Colonic mucosa (tissue), 4 donors: ENCODE measurements around the gene NOX3. TPM values are rescaled to one million over a fixed set of nuclear protein-coding genes. Genes with fewer than 3 reads are reported as not detected.
"Not testable (repeated sequence)": the region's sequence is repeated elsewhere in the genome, so short reads cannot be mapped to it uniquely, and the experiment has no call there.

Experiments used
- DNase-seq: peaks from one replicate; pipeline ENCODE4 v3.0.0-alpha.2; 2020
- H3K27ac ChIP-seq: fragments of 200-600 bp; one replicate; pipeline ENCODE4 v1.8.0; 2021
- H3K27me3 ChIP-seq: fragments of 200-600 bp; one replicate; pipeline ENCODE4 v1.8.0; 2021
- H3K36me3 ChIP-seq: fragments of 200-600 bp; one replicate; pipeline ENCODE4 v1.8.0; 2021
- H3K4me1 ChIP-seq: fragments of 200-600 bp; one replicate; pipeline ENCODE4 v1.8.0; 2021; ENCODE audit warnings: mild to moderate bottlenecking
- H3K4me3 ChIP-seq: fragments of 200-600 bp; one replicate; pipeline ENCODE4 v1.8.0; 2021
- H3K9ac ChIP-seq, 2 donors: one replicate each; pipeline ENCODE4 v1.7.0; 2013; ENCODE audit warnings: control low read depth in 2 of 2, low read depth in 2 of 2, low read length in 2 of 2
- H3K9me3 ChIP-seq: fragments of 200-600 bp; one replicate; pipeline ENCODE4 v1.8.0; 2021
- intact Hi-C: fragments of 100-400 bp; cut with DNase I; formaldehyde crosslinking; loops from one replicate; pipeline ENCODE4 v1.14.1; 2022
- total RNA-seq, 2 donors: library from RNA; stranded (reverse); fragmentation: NEBNext Ultra II Directional in 1 of 2; extraction: Animal tissue kit (Norgen Biotek cat#: 25700) in 1 of 2; gene quantifications; one replicate each; pipeline ENCODE4 v1.2.1, GENCODE V29; 2021
- TF ChIP-seq, protein P1 (sequence below): fragments of 200-600 bp; IDR thresholded peaks from one replicate; pipeline ENCODE4 v1.8.0; 2022; ENCODE audit warnings: antibody characterized with exemption, mild to moderate bottlenecking
- donor health status: healthy.
- donor health status: DM: no; HTN: no; CAD: no.
- donor health status: DM: no; HTN: no; CAD: no.

NOX3 gene
- total RNA-seq, 2 donors from 2014 or later = not detected

DNA sequence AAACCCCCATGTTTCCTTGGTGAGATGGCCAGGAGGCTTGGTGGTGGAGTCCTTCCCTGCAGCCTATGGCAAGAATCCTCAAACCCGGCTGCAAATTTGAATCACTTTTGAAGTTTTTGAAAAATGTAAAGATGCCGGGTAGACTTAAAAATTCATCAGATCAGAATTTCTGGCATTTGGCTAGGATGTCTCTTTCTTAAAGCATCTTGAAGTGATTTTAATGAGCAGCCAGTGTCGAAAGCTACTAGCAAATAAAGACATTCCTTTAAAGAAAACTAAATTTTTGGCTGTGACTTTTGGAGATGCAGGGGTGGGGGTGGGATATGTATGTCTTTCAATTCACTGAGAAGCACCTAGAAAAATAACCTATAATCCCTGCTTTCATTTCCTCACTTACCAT lies 25.6 kb upstream of the NOX3 start:
- Histone ChIP-seq H3K9me3 (no peaks in the 10 kb centered on the region), H3K9ac (no peak overlapping the region), H3K36me3 (no peaks in the 10 kb centered on the region), H3K27me3 (no peaks in the 10 kb centered on the region), H3K4me3 (no peak overlapping the region), H3K4me1 (no peaks in the 10 kb centered on the region), H3K27ac (no peak overlapping the region)
- DNase-seq = no peak
- intact Hi-C loops = no loop called here
- TF ChIP-seq, protein P1, sequence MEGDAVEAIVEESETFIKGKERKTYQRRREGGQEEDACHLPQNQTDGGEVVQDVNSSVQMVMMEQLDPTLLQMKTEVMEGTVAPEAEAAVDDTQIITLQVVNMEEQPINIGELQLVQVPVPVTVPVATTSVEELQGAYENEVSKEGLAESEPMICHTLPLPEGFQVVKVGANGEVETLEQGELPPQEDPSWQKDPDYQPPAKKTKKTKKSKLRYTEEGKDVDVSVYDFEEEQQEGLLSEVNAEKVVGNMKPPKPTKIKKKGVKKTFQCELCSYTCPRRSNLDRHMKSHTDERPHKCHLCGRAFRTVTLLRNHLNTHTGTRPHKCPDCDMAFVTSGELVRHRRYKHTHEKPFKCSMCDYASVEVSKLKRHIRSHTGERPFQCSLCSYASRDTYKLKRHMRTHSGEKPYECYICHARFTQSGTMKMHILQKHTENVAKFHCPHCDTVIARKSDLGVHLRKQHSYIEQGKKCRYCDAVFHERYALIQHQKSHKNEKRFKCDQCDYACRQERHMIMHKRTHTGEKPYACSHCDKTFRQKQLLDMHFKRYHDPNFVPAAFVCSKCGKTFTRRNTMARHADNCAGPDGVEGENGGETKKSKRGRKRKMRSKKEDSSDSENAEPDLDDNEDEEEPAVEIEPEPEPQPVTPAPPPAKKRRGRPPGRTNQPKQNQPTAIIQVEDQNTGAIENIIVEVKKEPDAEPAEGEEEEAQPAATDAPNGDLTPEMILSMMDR = no peak

DNA sequence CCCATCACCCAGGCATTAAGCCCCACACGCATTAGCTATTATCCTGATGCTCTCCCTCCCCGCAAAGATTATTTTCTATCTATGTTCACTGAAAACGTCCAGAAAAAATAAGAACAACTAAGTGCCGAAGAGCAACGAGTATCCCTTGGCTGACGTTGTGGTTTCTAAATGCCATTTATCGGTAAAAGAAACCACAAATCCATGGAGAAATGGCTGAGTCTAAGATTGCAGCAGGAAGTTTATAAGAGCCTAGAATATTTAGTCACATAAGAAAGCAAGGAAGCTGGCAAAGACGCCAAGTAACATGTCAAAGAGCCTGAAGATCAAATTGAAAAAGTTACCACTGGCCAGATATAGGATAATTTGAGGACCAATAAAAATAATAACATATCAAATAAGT lies 18.1 kb upstream of the NOX3 start:
- H3K9me3 ChIP-seq = no peaks in the 10 kb centered on the region
- no peak overlapping the region for H3K27ac ChIP-seq
- intact Hi-C loops = no loop called here
- no peak for DNase-seq
- H3K36me3 ChIP-seq = no peaks in the 10 kb centered on the region
- TF ChIP-seq, protein P1 = no peak
- no peaks in the 10 kb centered on the region for H3K4me1 ChIP-seq
- H3K9ac ChIP-seq = no peak overlapping the region
- H3K27me3 ChIP-seq = no peaks in the 10 kb centered on the region
- no peak overlapping the region for H3K4me3 ChIP-seq

DNA sequence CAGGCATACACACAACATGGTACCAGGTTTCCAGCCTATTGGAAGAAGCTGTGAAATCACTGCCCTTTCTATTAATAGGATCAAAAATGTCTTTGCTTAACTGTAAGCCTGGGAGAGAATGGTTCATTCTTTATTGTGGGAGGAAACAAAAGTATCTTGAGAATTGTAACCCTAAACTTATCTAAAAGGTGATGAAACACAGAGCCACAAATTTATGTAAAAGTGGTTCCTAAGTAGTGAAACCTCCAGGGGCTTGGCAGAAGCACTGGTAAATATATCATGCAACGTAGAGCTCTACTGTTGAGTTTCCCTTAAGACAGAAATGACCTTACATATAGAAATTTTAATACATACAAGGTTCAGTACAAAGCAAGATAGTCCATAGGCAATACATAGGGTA lies 17.2 kb upstream of the NOX3 start:
- H3K27ac ChIP-seq = no peak overlapping the region
- no peaks in the 10 kb centered on the region for H3K36me3 ChIP-seq
- no peak overlapping the region for H3K9ac ChIP-seq
- no peak overlapping the region for H3K4me3 ChIP-seq
- H3K4me1 ChIP-seq = no peaks in the 10 kb centered on the region
- H3K27me3 ChIP-seq = no peaks in the 10 kb centered on the region
- no peak for DNase-seq
- TF ChIP-seq, protein P1 = no peak
- H3K9me3 ChIP-seq = no peaks in the 10 kb centered on the region
- intact Hi-C loops = no loop called here

DNA sequence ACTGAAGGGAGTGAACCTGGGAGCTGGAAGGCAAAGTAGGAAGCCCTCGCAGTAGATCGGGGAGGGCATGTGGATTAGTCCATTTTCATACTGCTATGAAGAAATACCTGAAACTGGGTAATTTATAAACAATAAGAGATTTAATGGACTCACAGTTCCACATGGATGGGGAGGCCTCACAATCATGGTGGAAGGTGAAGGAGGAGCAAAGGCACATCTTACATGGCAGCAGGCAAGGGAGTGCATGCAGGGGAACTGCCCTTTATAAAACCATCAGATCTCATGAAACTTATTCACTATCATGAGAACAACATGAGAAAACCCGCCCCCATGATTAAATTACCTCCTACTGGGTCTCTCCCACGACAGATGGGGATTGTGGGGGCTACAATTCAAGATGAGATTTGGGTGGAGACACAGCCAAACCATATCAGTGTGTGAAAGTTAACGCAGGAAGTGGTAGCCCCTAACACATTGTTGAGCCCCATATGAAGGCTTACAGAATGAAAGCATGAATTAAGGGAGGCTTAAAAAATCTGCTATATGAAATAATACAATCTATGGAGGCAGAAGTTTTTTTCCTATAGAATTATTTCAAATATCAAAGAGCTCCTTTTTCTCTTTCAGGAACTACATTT lies 15.5 kb upstream of the NOX3 start:
- H3K9ac ChIP-seq, DNase-seq, H3K9me3 ChIP-seq, H3K36me3 ChIP-seq, H3K27me3 ChIP-seq, H3K4me1 ChIP-seq, H3K4me3 ChIP-seq, intact Hi-C loops, H3K27ac ChIP-seq: not testable (repeated sequence)

DNA sequence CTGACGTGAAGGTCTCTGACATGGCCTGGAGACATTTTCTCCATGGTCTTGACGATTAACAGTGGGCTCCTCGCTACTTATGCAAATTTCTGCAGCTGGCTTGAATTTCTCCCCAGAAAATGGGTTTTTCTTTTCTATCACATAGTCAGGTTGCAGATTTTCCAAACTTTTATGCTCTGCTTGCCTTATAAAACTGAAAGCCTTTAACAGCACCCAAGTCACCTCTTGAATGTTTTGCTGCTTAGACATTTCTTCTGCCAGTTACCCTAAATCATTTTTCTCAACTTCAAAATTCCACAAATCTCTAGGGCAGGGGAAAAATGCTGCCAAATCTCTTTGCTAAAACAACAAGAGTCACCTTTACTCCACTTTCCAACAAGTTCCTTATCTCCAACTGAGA lies 12.9 kb upstream of the NOX3 start:
- H3K36me3 ChIP-seq, H3K27me3 ChIP-seq, H3K4me3 ChIP-seq, intact Hi-C loops, DNase-seq, H3K9me3 ChIP-seq, H3K4me1 ChIP-seq, H3K27ac ChIP-seq, H3K9ac ChIP-seq: not testable (repeated sequence)

DNA sequence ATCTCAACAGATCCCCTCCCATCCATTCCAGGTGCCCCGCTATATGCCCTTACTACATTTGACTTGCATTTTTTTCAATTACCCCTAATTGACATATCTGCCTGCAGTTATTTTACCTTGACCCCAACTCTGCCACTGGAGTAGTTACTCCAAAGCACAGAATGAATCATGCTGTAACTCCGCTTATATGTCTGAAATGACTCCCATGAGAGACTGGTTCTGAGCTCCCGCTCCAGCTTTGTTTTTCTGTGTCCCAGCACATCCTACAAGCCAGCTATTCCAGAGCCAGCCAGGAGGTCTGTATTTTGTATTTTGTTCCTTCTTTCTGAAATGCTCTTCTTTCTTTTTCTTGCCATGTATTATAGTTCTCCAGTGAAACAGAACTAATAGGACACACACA lies 10.9 kb upstream of the NOX3 start:
- Histone ChIP-seq H3K36me3 (no peaks in the 10 kb centered on the region), H3K9ac (no peak overlapping the region), H3K27ac (no peak overlapping the region), H3K4me3 (no peak overlapping the region), H3K4me1 (no peaks in the 10 kb centered on the region), H3K9me3 (no peaks in the 10 kb centered on the region), H3K27me3 (no peaks in the 10 kb centered on the region)
- DNase-seq = no peak
- intact Hi-C loops = no loop called here
- TF ChIP-seq, protein P1 = no peak
